Osteoblast (primary cell): Measurements from ENCODE around the gene LRRC52. TPM values are rescaled to one million over a fixed set of nuclear protein-coding genes. Genes with fewer than 3 reads are reported as not detected.

Source experiments
- DNase-seq: peaks from one replicate; pipeline ENCODE4 v3.0.0; 2011; ENCODE audit warnings: low spot score, mixed read lengths; ENCODE audit not compliant: insufficient read length; ENCODE audit errors: missing footprints
- H2AFZ ChIP-seq: 2 replicates; pipeline ENCODE4 v1.6.0; 2011; ENCODE audit warnings: mild to moderate bottlenecking, low read length
- H3K27ac ChIP-seq: 2 replicates; pipeline ENCODE4 v1.5.1; 2011; ENCODE audit warnings: mild to moderate bottlenecking, low read depth, low read length, moderate library complexity
- H3K27me3 ChIP-seq: 2 replicates; pipeline ENCODE4 v1.6.0; 2012; ENCODE audit warnings: mild to moderate bottlenecking, control low read depth, inconsistent platforms, low read length, moderate library complexity; ENCODE audit not compliant: insufficient read depth
- H3K36me3 ChIP-seq: 2 replicates; pipeline ENCODE4 v1.5.1; 2011; ENCODE audit warnings: mild to moderate bottlenecking, low read length, control low read depth, moderate library complexity; ENCODE audit not compliant: insufficient read depth
- H3K4me1 ChIP-seq: 2 replicates; pipeline ENCODE4 v1.5.1; 2011; ENCODE audit warnings: mild to moderate bottlenecking, low read length, control low read depth, moderate library complexity; ENCODE audit not compliant: insufficient read depth
- H3K4me2 ChIP-seq: 2 replicates; pipeline ENCODE4 v1.6.0; 2011; ENCODE audit warnings: mild to moderate bottlenecking, low read length; ENCODE audit not compliant: insufficient read depth
- H3K4me3 ChIP-seq: fragments of 200-600 bp; sonication (generic); 3 replicates; pipeline ENCODE4 v1.5.1; 2012; ENCODE audit warnings: mild to moderate bottlenecking, low read length, inconsistent platforms; ENCODE audit not compliant: insufficient read depth
- H3K79me2 ChIP-seq: 2 replicates; pipeline ENCODE4 v1.6.0; 2012; ENCODE audit warnings: mild to moderate bottlenecking, low read length, control low read depth, inconsistent platforms; ENCODE audit not compliant: insufficient read depth
- H3K9me3 ChIP-seq: 2 replicates; pipeline ENCODE4 v1.5.1; 2011; ENCODE audit warnings: low read depth, low read length, control low read depth
- H4K20me1 ChIP-seq: 2 replicates; pipeline ENCODE4 v1.6.0; 2012; ENCODE audit warnings: mild to moderate bottlenecking, low read length, control low read depth; ENCODE audit not compliant: insufficient read depth
- total RNA-seq: library from RNA; depleted of rRNA; stranded (reverse); fragments of >200 nt; gene quantifications from 2 replicates; pipeline ENCODE4 v1.2.3, GENCODE V29; 2012
- TF ChIP-seq, protein P1 (sequence below): IDR thresholded peaks from 2 replicates; pipeline ENCODE4 v1.5.1; 2011; ENCODE audit warnings: mild to moderate bottlenecking, low read depth, low read length, moderate library complexity; ENCODE audit errors: extremely low read depth

LRRC52 gene
- total RNA-seq, 1 donor, result not detected

DNA sequence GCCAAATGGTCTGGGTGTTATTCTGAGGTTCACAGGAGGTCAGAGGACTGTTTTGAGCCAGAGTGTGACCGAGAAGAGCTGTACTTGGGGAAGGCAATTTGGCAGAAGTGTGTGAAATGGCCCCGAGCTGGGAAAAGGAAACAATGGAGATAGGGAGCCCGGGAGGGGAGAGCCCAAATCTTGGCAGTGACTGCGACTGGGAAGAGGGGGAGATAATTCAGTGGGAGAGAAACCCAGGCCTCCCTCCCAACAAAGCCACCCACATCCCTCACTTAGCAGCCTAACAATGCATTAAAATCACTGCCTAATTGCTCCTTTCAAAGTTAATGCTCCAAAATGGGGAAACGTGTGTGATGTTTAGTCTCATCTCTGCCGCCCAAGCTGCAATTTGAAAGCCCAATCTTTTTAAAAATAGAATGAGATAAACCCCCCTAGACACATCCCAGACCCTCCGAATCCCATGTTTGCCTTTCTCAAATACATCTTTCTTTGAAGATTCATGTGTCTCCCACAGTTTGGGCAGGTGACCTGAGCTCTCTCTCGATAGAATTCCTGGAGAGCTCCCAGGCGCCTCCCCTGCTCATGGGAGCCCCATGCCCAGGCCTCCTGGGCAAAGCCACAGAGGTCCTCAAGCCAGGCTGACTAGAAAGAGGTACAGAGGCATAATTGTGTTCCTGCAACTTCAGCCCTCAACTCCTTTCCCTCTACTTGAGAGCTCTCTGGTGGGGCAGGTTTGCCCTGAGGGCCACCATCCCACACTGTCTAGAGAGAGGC is 17.3 kb downstream of the LRRC52 start:
- Histone ChIP-seq H3K4me3 (no peak overlapping the region), H3K4me1 (no peaks in the 10 kb centered on the region), H3K79me2 (no peaks in the 10 kb centered on the region), H3K27ac (no peak overlapping the region), H2AFZ (no peak overlapping the region), H3K4me2 (no peak overlapping the region), H3K27me3 (no peaks in the 10 kb centered on the region), H4K20me1 (no peaks in the 10 kb centered on the region), H3K36me3 (no peaks in the 10 kb centered on the region), H3K9me3 (no peaks in the 10 kb centered on the region)
- TF ChIP-seq, protein P1, sequence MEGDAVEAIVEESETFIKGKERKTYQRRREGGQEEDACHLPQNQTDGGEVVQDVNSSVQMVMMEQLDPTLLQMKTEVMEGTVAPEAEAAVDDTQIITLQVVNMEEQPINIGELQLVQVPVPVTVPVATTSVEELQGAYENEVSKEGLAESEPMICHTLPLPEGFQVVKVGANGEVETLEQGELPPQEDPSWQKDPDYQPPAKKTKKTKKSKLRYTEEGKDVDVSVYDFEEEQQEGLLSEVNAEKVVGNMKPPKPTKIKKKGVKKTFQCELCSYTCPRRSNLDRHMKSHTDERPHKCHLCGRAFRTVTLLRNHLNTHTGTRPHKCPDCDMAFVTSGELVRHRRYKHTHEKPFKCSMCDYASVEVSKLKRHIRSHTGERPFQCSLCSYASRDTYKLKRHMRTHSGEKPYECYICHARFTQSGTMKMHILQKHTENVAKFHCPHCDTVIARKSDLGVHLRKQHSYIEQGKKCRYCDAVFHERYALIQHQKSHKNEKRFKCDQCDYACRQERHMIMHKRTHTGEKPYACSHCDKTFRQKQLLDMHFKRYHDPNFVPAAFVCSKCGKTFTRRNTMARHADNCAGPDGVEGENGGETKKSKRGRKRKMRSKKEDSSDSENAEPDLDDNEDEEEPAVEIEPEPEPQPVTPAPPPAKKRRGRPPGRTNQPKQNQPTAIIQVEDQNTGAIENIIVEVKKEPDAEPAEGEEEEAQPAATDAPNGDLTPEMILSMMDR, result no peak
- no peak for DNase-seq

DNA sequence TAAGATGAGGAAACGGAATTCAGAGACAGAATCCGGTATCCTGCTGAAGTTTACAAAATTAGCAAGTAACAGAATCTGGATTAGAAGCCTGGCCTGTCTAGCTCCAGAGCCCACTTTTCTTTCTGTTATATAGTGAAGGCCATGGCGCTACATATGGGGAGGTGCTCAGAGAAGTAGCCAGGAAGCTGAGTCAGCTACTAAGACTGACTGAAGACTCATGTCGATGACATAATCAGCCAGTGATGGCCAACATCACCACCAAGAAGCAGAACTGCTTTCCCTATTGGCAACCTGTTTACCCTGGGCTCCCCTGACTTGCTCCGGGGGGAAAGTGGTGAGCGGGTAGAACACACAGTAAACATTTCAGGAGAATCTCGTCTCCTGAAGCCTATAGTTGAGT is 18.8 kb downstream of the LRRC52 start:
- no peak overlapping the region for H2AFZ ChIP-seq
- no peak overlapping the region for H3K27ac ChIP-seq
- DNase-seq, result no peak
- H3K79me2 ChIP-seq, result no peaks in the 10 kb centered on the region
- TF ChIP-seq, protein P1, result no peak
- H3K4me2 ChIP-seq, result no peak overlapping the region
- no peaks in the 10 kb centered on the region for H3K36me3 ChIP-seq
- H3K27me3 ChIP-seq, result no peaks in the 10 kb centered on the region
- H3K4me1 ChIP-seq, result no peaks in the 10 kb centered on the region
- no peak overlapping the region for H3K4me3 ChIP-seq
- H4K20me1 ChIP-seq, result no peaks in the 10 kb centered on the region
- no peaks in the 10 kb centered on the region for H3K9me3 ChIP-seq

DNA sequence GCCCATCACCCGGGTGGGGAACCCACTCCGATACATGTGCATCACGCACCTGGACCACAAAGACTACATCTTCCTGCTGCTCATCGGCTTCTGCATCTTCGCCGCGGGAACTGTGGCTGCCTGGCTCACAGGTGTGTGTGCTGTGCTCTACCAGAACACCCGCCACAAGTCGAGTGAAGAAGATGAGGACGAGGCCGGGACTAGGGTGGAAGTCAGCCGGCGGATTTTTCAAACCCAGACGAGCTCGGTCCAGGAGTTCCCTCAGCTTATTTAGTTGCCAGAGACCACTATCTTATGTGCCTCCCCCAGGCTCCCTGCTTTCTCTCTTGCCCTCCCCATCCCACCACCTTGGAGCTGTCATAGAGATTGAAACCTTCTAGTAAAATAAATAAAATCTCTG is 19.8 kb downstream of the LRRC52 start:
- Histone ChIP-seq H3K27ac (no peak overlapping the region), H2AFZ (no peak overlapping the region), H3K9me3 (no peaks in the 10 kb centered on the region), H4K20me1 (no peaks in the 10 kb centered on the region), H3K36me3 (no peaks in the 10 kb centered on the region), H3K4me2 (no peak overlapping the region), H3K27me3 (no peaks in the 10 kb centered on the region), H3K79me2 (no peaks in the 10 kb centered on the region), H3K4me3 (no peak overlapping the region), H3K4me1 (no peaks in the 10 kb centered on the region)
- TF ChIP-seq, protein P1, result no peak
- DNase-seq, result no peak

DNA sequence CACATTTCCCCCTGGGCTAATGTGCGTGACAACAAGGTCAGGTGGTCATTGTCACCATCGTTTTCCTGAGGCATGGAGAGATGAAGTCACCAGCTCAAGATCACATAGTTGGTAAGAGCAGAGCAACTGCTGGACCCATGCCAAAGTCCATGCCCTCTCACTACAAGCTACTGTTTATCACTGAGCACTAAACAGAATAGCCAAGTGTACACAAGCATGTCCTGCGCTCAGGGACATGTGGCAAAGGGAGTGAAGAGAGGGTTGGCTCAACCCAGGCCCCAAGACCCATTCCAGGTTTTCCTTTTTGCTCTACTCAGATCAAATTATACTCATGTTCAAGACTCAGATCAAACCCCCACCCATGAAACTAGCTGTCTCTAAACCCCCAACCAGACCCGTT is 20.8 kb downstream of the LRRC52 start:
- Histone ChIP-seq H3K36me3 (no peaks in the 10 kb centered on the region), H3K79me2 (no peaks in the 10 kb centered on the region), H3K27ac (no peak overlapping the region), H3K4me1 (no peaks in the 10 kb centered on the region), H3K27me3 (no peaks in the 10 kb centered on the region), H3K4me3 (no peak overlapping the region), H3K9me3 (no peaks in the 10 kb centered on the region), H4K20me1 (no peaks in the 10 kb centered on the region), H2AFZ (no peak overlapping the region), H3K4me2 (no peak overlapping the region)
- TF ChIP-seq, protein P1, result no peak
- DNase-seq, result no peak
